GM12892 (cell line): ENCODE results near the gene TAOK3.

Experiments
- POLR2A ChIP-seq: IDR thresholded peaks from 2 replicates; pipeline ENCODE4 v1.6.1; 2011; ENCODE audit warnings: low read depth, low read length, control low read depth
- POLR2AphosphoS5 ChIP-seq: IDR thresholded peaks from 2 replicates; pipeline ENCODE4 v1.6.1; 2011; ENCODE audit warnings: low read depth, low read length, control low read depth
- TAF1 ChIP-seq: IDR thresholded peaks from 2 replicates; pipeline ENCODE4 v1.6.1; 2011; ENCODE audit warnings: low read depth, mild to moderate bottlenecking, control low read depth, low read length, borderline replicate concordance

GRCh38 chr12:118122264-118122663, 250.4 kb downstream of the TAOK3 start:
- no peak for TF ChIP-seq POLR2A
- TF ChIP-seq TAF1, result no peak
- no peak for TF ChIP-seq POLR2AphosphoS5
